Right lobe of liver (tissue), 4 donors: ENCODE measurements around the gene ILF3.
"Not testable (repeated sequence)": the region's sequence is repeated elsewhere in the genome, so short reads cannot be mapped to it uniquely, and the experiment has no call there.

ENCODE experiments used
- CTCF ChIP-seq, 4 donors: fragments of 200-600 bp in 3 of 4; fragments of 450-650 bp in 1 of 4; IDR thresholded peaks; one replicate each; pipeline versions ENCODE4 v1.5.1 to v1.8.0; 2016 to 2022; ENCODE audit warnings: antibody characterized with exemption in 4 of 4, mild to moderate bottlenecking in 2 of 4
- POLR2A ChIP-seq: fragments of 450-650 bp; IDR thresholded peaks from one replicate; pipeline ENCODE4 v1.6.1; 2017; ENCODE audit warnings: antibody characterized with exemption, mild to moderate bottlenecking
- donor health status: DM: no; HTN: no; CAD: no.
- donor health status: DM: no; HTN: no; CAD: no.
- donor health status: DM: no; HTN: yes; CAD: no.

DNA sequence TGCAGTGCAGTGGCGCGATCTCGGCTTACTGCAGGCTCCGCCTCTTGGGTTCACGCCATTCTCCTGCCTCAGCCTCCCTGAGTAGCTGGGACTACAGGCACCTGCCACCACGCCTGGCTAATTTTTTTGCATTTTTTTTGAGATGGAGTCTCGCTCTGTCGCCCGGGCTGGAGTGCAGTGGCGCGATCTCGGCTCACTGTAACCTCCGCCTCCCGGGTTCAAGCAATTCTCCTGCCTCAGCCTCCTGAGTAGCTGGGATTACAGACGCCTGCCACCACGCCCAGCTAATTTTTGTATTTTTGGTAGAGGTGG is 9.1 kb downstream of the ILF3 start:
- TF ChIP-seq POLR2A; CTCF (IDR thresholded peaks at IDR 0.05): not testable (repeated sequence)
